GM19023 (cell line): ENCODE data around the gene ARHGAP27.
"Not testable (repeated sequence)": the region's sequence is repeated elsewhere in the genome, so short reads cannot be mapped to it uniquely, and the experiment has no call there.

ENCODE experiments used
- ATAC-seq: cut with Tn5 transposase; IDR thresholded peaks from one replicate; pipeline ENCODE4 v1.9.1; 2021; ENCODE audit warnings: mild to moderate bottlenecking, moderate library complexity; ENCODE audit not compliant: unreplicated experiment

Gene ARHGAP27

DNA sequence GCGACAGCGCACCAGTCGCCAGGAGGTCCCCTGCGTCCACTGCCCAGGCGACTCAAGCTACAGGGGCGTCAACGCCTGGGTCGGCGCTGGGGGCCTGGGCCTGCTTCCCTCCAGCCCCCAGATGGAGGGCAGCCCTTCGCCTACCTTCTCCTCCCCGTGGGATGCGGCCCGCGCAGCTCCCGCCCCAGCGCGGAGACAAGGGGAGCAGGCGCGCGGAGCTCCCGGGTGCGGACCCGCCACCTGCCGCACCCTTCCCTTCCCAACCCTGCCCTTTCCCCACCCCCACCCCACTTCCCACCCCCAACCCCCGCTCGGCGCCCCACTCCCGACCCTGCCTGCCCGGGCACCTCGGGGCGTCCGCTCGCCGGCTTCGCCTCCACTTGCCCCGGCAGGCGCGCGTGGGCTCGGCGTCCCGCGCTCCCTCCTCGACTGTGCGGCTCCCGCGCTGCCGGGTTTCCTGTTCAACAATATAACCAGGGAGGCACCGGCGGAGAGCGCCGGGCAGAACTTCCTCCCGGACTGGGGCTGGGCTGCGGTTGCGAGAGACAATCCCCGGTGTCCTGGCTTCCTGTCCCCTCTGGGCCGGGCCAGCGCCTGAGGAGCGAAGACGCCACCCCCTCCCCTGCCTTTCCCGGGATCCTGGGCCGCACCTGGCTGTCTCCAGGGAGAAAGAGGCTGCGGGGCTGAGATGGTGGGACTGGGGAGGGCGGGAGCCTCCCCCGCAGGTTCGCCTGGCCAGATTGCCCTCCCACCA lies at the start of gene ARHGAP27:
TSS of gene ARHGAP27 (minus strand) at position 466 of the 754 bp plus-strand sequence. CDS start 2,591 bp downstream, outside the sequence.
- ATAC-seq = no peak

GRCh38 chr17:45482317-45482716 lies 49.6 kb upstream of the ARHGAP27 start:
- ATAC-seq = not testable (repeated sequence)

DNA sequence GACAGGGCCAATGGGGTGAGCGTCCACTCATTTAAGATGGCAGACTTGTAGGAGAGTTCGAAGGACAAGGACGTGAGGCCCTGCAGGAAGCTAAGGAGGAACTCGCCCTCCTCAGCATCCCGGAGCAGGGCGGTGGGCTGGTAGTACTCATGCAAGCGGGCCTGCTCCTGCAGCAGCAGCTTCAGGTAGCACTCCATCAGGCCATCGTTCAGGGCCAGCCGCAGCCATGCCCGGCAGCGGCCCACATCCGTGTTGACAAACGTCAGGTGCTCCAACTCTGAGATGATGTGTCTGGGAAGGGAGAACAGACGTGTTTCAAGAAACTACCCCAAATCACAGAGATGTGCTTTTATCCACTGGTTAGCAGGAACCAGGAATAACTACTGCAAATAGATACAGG lies 42.8 kb upstream of the ARHGAP27 start:
- not testable (repeated sequence) for ATAC-seq

DNA sequence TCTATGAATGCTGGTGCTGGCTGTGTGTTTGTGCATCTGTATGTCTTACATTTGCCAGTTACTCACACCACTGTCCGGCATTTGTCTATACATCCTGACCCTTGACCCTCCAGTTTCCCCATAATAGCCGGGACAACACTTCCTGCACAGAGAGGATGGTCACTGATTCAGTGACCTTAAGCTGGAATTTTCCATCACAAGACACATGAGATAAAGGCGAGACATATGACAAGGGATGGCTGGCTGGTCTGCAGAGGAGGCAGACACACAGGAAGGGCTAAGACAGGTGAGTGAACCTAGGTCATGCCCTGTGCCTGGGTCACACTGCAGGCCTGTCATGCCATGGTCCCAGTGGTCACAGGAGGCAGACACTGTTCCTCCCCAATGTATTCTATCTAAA lies 39.6 kb upstream of the ARHGAP27 start:
- ATAC-seq = not testable (repeated sequence)

- not testable (repeated sequence) for ATAC-seq
Measured at GRCh38 chr17:45469204-45469563, 36.5 kb upstream of the ARHGAP27 start.

DNA sequence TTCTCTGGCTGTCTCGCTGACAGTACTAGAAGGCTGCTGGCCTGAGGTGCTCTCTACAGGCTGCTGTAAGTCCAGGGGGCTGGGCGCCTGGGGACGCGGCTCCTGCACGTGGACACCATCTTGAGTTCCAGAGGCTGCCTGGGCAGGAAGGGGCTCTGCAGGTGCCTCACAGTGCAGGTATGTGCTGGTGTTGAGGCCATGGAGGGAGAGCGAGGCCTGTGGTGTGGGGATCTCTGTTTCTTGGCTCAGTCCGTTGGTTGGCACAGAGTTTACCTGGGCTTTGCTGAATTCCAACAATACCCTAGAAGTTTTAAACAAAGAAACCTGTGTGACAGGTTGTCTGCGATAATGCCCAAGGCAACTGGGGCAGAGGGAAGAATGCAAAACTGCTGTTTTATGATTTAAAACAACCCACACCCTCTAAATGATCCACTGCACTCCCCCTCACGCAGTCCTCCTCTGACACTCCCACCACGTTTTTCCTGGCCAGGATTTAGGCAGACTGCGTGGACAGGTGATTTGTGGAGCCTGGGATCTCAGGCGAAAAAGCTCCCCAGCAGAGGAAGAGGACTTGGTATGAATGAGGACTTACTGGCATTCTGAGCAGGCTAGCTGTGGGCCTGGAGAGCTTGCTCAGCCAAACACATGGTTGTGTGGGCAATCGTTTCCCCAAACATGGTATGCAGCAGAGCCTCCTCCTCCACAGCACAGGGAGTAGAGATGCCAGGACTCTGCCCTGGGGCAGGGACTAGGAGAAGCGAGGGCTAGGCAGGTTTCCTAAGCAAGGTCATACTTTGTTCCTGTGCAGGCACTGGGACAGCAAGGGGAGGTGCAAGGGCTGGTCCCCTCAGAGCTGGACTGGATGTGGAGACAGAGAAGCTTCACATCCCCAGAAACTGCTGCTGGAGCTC lies 35.9 kb upstream of the ARHGAP27 start:
- ATAC-seq = not testable (repeated sequence)

- ATAC-seq = peak; percentile 81
Measured at GRCh38 chr17:45461524-45462327, 29.1 kb upstream of the ARHGAP27 start.

DNA sequence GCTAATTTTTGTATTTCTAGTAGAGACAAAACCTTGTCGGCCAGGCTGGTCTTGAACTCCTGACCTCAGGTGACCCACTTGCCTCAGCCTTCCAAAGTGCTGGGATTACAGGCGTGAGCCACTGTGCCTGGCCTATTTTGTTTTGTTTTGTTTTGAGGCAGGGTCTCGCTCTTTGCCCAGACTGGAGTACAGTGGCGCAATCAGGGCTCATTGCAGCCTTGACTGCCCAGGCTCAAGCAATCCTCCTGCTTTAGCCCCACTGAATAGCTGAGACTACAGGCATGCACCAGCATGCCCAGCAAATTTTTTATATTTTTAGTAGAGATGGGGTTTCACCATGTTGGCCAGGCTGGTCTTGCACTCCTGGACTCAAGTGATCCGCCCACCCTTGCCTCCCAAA lies 27.8 kb upstream of the ARHGAP27 start:
- not testable (repeated sequence) for ATAC-seq

GRCh38 chr17:45454341-45454740 lies 21.7 kb upstream of the ARHGAP27 start:
- ATAC-seq = not testable (repeated sequence)

DNA sequence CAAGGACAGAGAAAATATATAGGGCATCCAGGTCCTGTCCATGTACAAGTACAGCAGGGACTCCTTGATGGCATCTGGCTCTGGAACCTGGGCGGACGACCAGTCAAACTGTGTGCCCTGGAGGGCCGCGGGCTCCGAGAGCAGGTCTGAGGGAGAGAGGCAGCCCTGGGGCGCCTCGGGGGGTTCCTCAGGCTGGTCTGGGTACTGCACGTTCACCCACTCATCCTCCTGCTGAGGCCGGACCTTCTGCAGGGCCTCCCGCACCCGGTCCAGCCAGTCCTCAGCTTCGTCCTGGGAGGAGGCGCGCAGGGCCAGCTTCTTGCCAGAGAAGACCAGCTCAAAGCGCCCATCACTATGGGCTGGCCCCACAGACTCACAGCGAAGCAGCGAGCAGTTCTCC lies 21.1 kb upstream of the ARHGAP27 start:
- not testable (repeated sequence) for ATAC-seq

DNA sequence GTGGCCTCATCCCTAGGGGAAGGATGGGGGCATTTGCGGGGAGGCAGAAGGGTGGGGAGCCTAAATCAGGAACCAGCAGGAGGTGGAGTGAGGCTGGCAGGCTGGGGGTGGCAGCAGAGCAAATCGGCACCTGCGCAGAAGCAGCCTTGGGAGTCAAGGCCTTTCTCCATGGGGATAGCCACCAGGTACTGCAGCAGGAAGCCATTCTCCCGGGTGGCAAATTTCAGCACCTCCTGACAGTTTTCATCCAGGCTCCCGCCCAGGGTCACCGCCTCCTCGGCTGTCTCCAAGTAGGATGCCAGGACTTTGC lies 20.5 kb upstream of the ARHGAP27 start:
- ATAC-seq = not testable (repeated sequence)

DNA sequence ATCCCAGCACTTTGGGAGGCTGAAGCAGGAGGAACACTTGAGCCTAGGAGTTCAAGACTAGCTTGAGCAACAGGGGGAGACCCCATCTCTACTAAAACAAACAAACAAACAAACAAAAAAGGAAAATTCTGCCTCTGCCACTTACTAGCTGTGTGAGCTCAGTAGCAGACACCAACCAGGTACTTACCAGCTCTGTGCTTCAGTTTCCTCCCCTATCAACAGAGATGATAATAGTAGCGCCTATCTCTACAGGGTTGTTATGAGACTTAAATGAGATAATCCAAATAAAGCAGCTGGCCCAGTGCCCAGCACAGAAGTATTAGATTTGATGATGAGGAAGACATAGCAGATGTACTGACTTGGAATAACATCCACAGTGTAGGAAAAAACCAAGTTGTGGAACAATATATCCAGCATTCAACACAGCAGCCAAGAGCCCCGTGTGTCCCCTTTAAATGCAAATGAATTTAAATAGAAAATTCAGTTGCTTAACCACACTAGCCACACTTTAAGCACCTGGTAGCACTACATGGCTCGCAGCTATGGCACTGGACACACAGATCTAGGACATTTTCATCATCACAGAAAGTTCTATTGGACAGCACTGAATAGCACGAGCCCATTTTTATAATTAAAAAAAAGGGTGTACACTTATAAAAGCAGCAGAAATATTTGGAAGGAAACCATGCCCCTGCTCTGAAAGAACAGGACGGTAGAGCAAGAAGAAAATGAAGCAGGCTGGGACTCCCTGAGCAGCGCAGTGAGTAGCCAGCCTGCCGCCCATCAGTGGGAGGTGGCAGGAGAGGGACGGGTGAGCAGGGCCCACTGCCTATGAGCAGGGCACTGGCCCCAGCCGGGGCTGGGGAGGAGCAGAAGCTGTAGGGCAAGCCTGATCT lies 19.9 kb upstream of the ARHGAP27 start:
- not testable (repeated sequence) for ATAC-seq

DNA sequence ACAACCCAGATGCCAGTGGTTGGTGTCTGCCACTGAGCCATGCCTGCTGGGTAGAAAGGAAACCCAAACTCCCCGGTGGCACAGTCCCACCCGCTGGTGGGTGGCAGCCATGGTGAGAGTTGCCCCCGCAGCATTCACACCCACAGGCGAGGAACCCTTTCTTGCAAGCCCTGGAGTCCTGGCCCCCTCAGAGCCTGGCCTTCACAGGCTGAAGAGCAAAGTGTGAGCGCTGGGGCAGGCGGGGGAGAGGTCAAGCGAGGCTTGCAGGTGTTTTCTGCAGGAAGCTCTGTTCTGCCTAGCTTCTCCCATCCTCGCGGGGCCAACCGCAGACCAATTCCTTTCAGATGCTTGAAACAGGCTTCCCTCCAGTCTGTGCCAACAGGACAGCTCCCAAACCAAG lies 19.0 kb upstream of the ARHGAP27 start:
- not testable (repeated sequence) for ATAC-seq

- ATAC-seq = no peak
Measured at GRCh38 chr17:45451131-45451530, 18.5 kb upstream of the ARHGAP27 start.

DNA sequence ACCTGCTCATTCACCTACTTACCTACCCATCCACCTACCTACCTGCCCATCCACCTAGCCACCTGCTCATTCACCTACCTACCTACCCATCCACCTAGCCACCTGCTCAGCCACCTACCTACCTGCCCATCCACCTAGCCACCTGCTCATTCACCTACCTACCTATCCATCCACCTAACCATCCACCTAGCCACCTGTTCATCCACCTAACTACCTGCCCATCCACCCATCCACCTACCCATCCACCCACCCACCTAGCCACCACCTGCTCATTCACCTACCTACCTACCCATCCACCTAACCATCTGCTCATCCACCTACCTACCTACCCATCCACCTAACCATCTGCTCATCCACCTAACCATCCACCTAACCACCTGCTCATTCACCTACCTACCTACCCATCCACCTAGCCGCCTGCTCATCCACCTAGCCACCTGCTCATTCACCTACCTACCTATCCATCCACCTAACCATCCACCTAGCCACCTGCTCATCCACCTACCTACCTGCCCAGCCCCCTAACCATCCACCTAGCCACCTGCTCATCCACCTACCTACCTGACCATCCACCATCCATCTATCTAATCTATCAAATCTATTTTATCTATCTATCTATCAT lies 17.1 kb upstream of the ARHGAP27 start:
- ATAC-seq = not testable (repeated sequence)

DNA sequence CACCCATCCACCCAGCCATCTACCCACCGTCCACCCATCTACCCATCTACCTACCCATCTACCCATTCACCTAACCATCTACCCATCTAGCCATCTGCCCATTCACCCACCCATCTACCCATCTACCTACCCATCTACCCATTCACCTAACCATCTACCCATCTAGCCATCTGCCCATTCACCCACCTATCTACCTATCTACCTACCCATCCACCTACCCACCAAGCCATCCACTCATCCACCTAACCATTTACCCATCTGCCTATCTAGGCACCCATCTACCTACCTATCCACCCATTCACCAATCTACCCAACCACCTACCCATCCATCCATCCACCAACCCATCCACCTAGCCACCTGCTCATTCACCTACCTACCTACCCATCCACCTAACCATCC lies 16.6 kb upstream of the ARHGAP27 start:
- ATAC-seq = not testable (repeated sequence)

DNA sequence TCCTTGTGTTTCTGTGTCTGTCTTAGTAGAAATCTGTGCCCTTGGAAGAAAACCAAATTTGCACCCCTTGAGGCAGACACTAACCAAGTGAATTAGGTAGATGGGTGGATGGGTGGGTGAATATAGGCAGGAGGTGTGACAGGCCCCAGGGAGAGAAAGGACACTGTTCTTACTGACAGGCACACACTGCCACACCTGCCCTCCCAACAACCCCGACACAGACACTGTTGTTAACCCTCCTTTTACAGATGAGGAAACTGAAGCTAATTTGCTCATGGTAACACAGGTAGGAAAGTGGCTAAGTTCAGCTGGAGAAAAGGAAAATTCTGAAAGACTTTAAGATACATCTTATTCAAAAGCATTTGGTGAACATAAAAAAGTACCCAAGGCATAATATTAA lies 15.8 kb upstream of the ARHGAP27 start:
- not testable (repeated sequence) for ATAC-seq

DNA sequence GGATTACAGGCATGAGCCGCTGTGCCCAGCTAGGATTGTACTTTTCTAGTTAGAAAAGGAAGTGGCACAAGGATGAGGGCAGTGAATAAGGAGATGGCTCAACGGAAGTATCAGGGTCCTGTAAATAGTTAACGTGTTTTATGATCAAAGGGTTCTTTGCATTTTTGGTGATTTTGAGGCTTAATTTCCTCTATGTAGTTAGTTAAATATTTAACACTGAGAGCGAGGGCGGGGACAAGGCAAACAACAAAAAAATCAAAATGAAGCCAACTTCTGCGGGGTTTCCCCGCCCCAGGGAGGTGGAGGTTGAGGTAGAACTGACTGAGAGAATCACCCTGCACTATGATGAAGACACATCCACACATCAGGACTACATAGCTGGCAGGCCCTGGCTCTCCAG lies 15.4 kb upstream of the ARHGAP27 start:
- not testable (repeated sequence) for ATAC-seq

- ATAC-seq = not testable (repeated sequence)
Measured at GRCh38 chr17:45447650-45448049, 15.0 kb upstream of the ARHGAP27 start.
